ENCODE data around the gene HES4.
A peak's percentile ranks its signal among the peaks of the same experiment; 100 is the strongest.
"Not testable (repeated sequence)": the region's sequence is repeated elsewhere in the genome, so short reads cannot be mapped to it uniquely, and the experiment has no call there.

The HES4 gene

GRCh38 chr1:1033731-1034438 is 34.0 kb upstream of the HES4 start:
- TF ChIP-seq CTCF (IDR thresholded peaks at IDR 0.05; ENCODE audit: low read depth, low read length), result no peak
- DNase-seq (ENCODE audit: low read depth in 2 of 2), result no peak
- H3K4me3 ChIP-seq (replicated peaks in 1 of 2; ENCODE audit: low read depth in 2 of 2, low read length in 2 of 2), result no peak overlapping the region

GRCh38 chr1:1033009-1033587 is 33.2 kb upstream of the HES4 start:
- peak overlapping the region; percentile 26 to 41 for H3K4me3 ChIP-seq (replicated peaks in 1 of 2; ENCODE audit: low read depth in 2 of 2, low read length in 2 of 2)
- peak; percentile 62 for TF ChIP-seq CTCF (IDR thresholded peaks at IDR 0.05; ENCODE audit: low read depth, low read length)
- peak; percentile 64 to 76 for DNase-seq (ENCODE audit: low read depth in 2 of 2)

GRCh38 chr1:1032424-1032823 is 32.5 kb upstream of the HES4 start:
- no peak for DNase-seq (ENCODE audit: low read depth in 2 of 2)
- TF ChIP-seq CTCF (IDR thresholded peaks at IDR 0.05; ENCODE audit: low read depth, low read length), result peak; percentile 2
- peak overlapping the region in 1 of 2 donors; percentile 26 for H3K4me3 ChIP-seq (replicated peaks in 1 of 2; ENCODE audit: low read depth in 2 of 2, low read length in 2 of 2)

GRCh38 chr1:1031659-1032235 is 31.9 kb upstream of the HES4 start:
- no peak overlapping the region for H3K4me3 ChIP-seq (replicated peaks in 1 of 2; ENCODE audit: low read depth in 2 of 2, low read length in 2 of 2)
- DNase-seq (ENCODE audit: low read depth in 2 of 2), result no peak
- no peak for TF ChIP-seq CTCF (IDR thresholded peaks at IDR 0.05; ENCODE audit: low read depth, low read length)

- DNase-seq (ENCODE audit: low read depth in 2 of 2); H3K4me3 ChIP-seq (replicated peaks in 1 of 2; ENCODE audit: low read depth in 2 of 2, low read length in 2 of 2): not testable (repeated sequence)
These were observed 31.2 kb upstream of the HES4 start for GRCh38 chr1:1030867-1031658.

GRCh38 chr1:1027791-1028190 is 27.9 kb upstream of the HES4 start:
- no peak for DNase-seq (ENCODE audit: low read depth in 2 of 2)
- TF ChIP-seq CTCF (IDR thresholded peaks at IDR 0.05; ENCODE audit: low read depth, low read length), result no peak
- H3K4me3 ChIP-seq (replicated peaks in 1 of 2; ENCODE audit: low read depth in 2 of 2, low read length in 2 of 2), result no peak overlapping the region
